ENCODE results near the gene AHDC1. TPM values are rescaled to one million over a fixed set of nuclear protein-coding genes. Genes with fewer than 3 reads are reported as not detected.

Gene AHDC1
- total RNA-seq, 2 donors from 2014 or later = 13.5 to 14.2 TPM

GRCh38 chr1:27650171-27650538 lies 46.2 kb upstream of the AHDC1 start:
- DNase-seq (no peak), ATAC-seq (no peak)
- 59 to 67% methylated on average over 1 of the region's 1 CpG for WGBS, 2 donors
- Histone ChIP-seq H3K27ac (peak overlapping the region in 1 of 4 donors; percentile 31), H3K4me1 (no peaks in the 10 kb centered on the region), H3K27me3 (no peaks in the 10 kb centered on the region), H3K9me3 (no peaks in the 10 kb centered on the region), H3K4me3 (no peak overlapping the region), H3K36me3 (replicated peaks in 1 of 2; ENCODE audit: insufficient read depth in 1 of 2, low read depth in 2 of 2) (no peaks in the 10 kb centered on the region)
- TF ChIP-seq POLR2A (IDR thresholded peaks at IDR 0.05) (no peak), CTCF (IDR thresholded peaks at IDR 0.05) (no peak)
- intact Hi-C loops (cut with DNase I) = no loop called here

GRCh38 chr1:27649306-27649635 lies 45.3 kb upstream of the AHDC1 start:
- no peak for TF ChIP-seq POLR2A (IDR thresholded peaks at IDR 0.05)
- TF ChIP-seq CTCF (IDR thresholded peaks at IDR 0.05) = no peak
- WGBS, 2 donors = 88 to 89% methylated on average over 11 of the region's 11 CpGs
- no peaks in the 10 kb centered on the region for H3K9me3 ChIP-seq
- no peaks in the 10 kb centered on the region for H3K4me1 ChIP-seq
- no peak overlapping the region for H3K27ac ChIP-seq
- no peaks in the 10 kb centered on the region for H3K36me3 ChIP-seq (replicated peaks in 1 of 2; ENCODE audit: insufficient read depth in 1 of 2, low read depth in 2 of 2)
- no peaks in the 10 kb centered on the region for H3K27me3 ChIP-seq
- intact Hi-C loops (cut with DNase I) = no loop called here
- no peak for DNase-seq
- H3K4me3 ChIP-seq = no peak overlapping the region
- no peak for ATAC-seq

GRCh38 chr1:27648602-27649305 lies 44.8 kb upstream of the AHDC1 start:
- DNase-seq = peak in 2 of 4 donors; percentile 46 to 48
- no peak for TF ChIP-seq POLR2A (IDR thresholded peaks at IDR 0.05)
- H3K4me3 ChIP-seq = no peak overlapping the region
- WGBS, 2 donors = 62 to 66% methylated on average over 6 of the region's 6 CpGs
- intact Hi-C loops (cut with DNase I) = no loop called here
- no peak overlapping the region for H3K27ac ChIP-seq
- no peaks in the 10 kb centered on the region for H3K27me3 ChIP-seq
- H3K36me3 ChIP-seq (replicated peaks in 1 of 2; ENCODE audit: insufficient read depth in 1 of 2, low read depth in 2 of 2) = no peaks in the 10 kb centered on the region
- ATAC-seq = peak; percentile 16
- peaks cover 1% of the 10 kb centered on the region for H3K4me1 ChIP-seq
- no peaks in the 10 kb centered on the region for H3K9me3 ChIP-seq

GRCh38 chr1:27647328-27647727 lies 43.4 kb upstream of the AHDC1 start:
- WGBS, 2 donors = 86 to 90% methylated on average over 5 of the region's 5 CpGs
- H3K9me3 ChIP-seq = no peaks in the 10 kb centered on the region
- no peak for DNase-seq
- no peak overlapping the region for H3K27ac ChIP-seq
- H3K27me3 ChIP-seq = no peaks in the 10 kb centered on the region
- peaks cover 6% of the 10 kb centered on the region for H3K4me1 ChIP-seq
- ATAC-seq = no peak
- no peak for TF ChIP-seq CTCF (IDR thresholded peaks at IDR 0.05)
- TF ChIP-seq POLR2A (IDR thresholded peaks at IDR 0.05) = no peak
- intact Hi-C loops (cut with DNase I) = no loop called here
- no peak overlapping the region for H3K4me3 ChIP-seq
- no peaks in the 10 kb centered on the region for H3K36me3 ChIP-seq (replicated peaks in 1 of 2; ENCODE audit: insufficient read depth in 1 of 2, low read depth in 2 of 2)

- no peaks in the 10 kb centered on the region for H3K36me3 ChIP-seq (replicated peaks in 1 of 2; ENCODE audit: insufficient read depth in 1 of 2, low read depth in 2 of 2)
- H3K4me1 ChIP-seq = peaks cover 6% of the 10 kb centered on the region
- 84 to 87% methylated on average over 5 to 8 of the region's 8 CpGs for WGBS, 2 donors
- TF ChIP-seq POLR2A (IDR thresholded peaks at IDR 0.05) (no peak), CTCF (IDR thresholded peaks at IDR 0.05) (no peak)
- H3K27me3 ChIP-seq = no peaks in the 10 kb centered on the region
- no peaks in the 10 kb centered on the region for H3K9me3 ChIP-seq
- ATAC-seq (no peak), DNase-seq (peak in 1 of 4 donors; percentile 50)
- H3K27ac ChIP-seq = no peak overlapping the region
- intact Hi-C loops (cut with DNase I) = no loop called here
- no peak overlapping the region for H3K4me3 ChIP-seq
Measured at GRCh38 chr1:27646676-27647075, 42.7 kb upstream of the AHDC1 start.
